GM23338 (cell line): ENCODE data around the gene PDS5A. TPM values are rescaled to one million over a fixed set of nuclear protein-coding genes. Genes with fewer than 3 reads are reported as not detected.

Experiments used
- ATAC-seq: fragments of 200-7000 bp; cut with Tn5 transposase; 3 replicates; pipeline ENCODE4 v1.9.1; 2020
- DNase-seq: peaks from one replicate; pipeline ENCODE4 v3.0.0-alpha.2; 2015; ENCODE audit warnings: low spot score
- H2AFZ ChIP-seq: fragments of 200-600 bp; sonication (generic); 2 replicates; pipeline ENCODE4 v1.8.0; 2016; ENCODE audit warnings: antibody characterized with exemption, mild to moderate bottlenecking, moderate library complexity
- H3F3A ChIP-seq: fragments of 200-600 bp; sonication (generic); replicated peaks from 2 replicates; pipeline ENCODE4 v1.8.0; 2017; ENCODE audit warnings: antibody characterized with exemption, mixed run types, low read depth
- H3K27ac ChIP-seq: fragments of 200-600 bp; sonication (generic); 2 replicates; pipeline ENCODE4 v1.6.1; 2016; ENCODE audit warnings: low read depth
- H3K27me3 ChIP-seq: fragments of 200-600 bp; sonication (generic); 2 replicates; pipeline ENCODE4 v1.8.0; 2016; ENCODE audit warnings: mild to moderate bottlenecking, mixed run types, moderate library complexity; ENCODE audit not compliant: insufficient read depth
- H3K36me3 ChIP-seq: fragments of 200-600 bp; sonication (generic); 2 replicates; pipeline ENCODE4 v1.8.0; 2016; ENCODE audit warnings: mild to moderate bottlenecking; ENCODE audit not compliant: insufficient read depth
- H3K4me1 ChIP-seq: fragments of 200-600 bp; sonication (generic); 2 replicates; pipeline ENCODE4 v1.8.0; 2016; ENCODE audit warnings: mild to moderate bottlenecking, moderate library complexity; ENCODE audit not compliant: insufficient read depth
- H3K4me2 ChIP-seq: fragments of 200-600 bp; sonication (generic); 2 replicates; pipeline ENCODE4 v1.7.1; 2017; ENCODE audit warnings: mixed run types
- H3K4me3 ChIP-seq: fragments of 200-600 bp; sonication (generic); 2 replicates; pipeline ENCODE4 v1.6.1; 2016; ENCODE audit warnings: mixed run types
- H3K79me2 ChIP-seq: fragments of 200-600 bp; sonication (generic); replicated peaks from 2 replicates; pipeline ENCODE4 v1.8.0; 2017; ENCODE audit warnings: mild to moderate bottlenecking; ENCODE audit not compliant: insufficient read depth
- H3K9me2 ChIP-seq: fragments of 200-600 bp; sonication (generic); 2 replicates; pipeline ENCODE4 v1.8.0; 2017; ENCODE audit not compliant: insufficient read depth
- H4K20me1 ChIP-seq: fragments of 200-600 bp; sonication (generic); replicated peaks from 2 replicates; pipeline ENCODE4 v1.8.0; 2017; ENCODE audit warnings: mild to moderate bottlenecking; ENCODE audit not compliant: insufficient read depth
- H3K27ac Mint-ChIP-seq: 2 replicates; pipeline ENCODE4 v1.8.0; 2020; ENCODE audit warnings: inconsistent platforms, mild to moderate bottlenecking, moderate library complexity, mixed read lengths
- H3K27me3 Mint-ChIP-seq: 3 replicates; pipeline ENCODE4 v1.8.0; 2022; ENCODE audit warnings: low read depth, mild to moderate bottlenecking, moderate library complexity, mixed read lengths, inconsistent platforms; ENCODE audit not compliant: insufficient read depth, poor library complexity
- H3K36me3 Mint-ChIP-seq: 3 replicates; pipeline ENCODE4 v1.8.0; 2021; ENCODE audit warnings: low read depth, mild to moderate bottlenecking, inconsistent platforms, moderate library complexity, mixed read lengths
- H3K4me1 Mint-ChIP-seq: 3 replicates; pipeline ENCODE4 v1.8.0; 2020; ENCODE audit warnings: mild to moderate bottlenecking, inconsistent platforms, mixed read lengths
- H3K4me3 Mint-ChIP-seq: 3 replicates; pipeline ENCODE4 v1.8.0; 2021; ENCODE audit warnings: moderate library complexity, mild to moderate bottlenecking, inconsistent platforms, mixed read lengths
- H3K9me3 Mint-ChIP-seq: 3 replicates; pipeline ENCODE4 v1.8.0; 2020; ENCODE audit warnings: moderate library complexity, mild to moderate bottlenecking, inconsistent platforms, mixed read lengths
- CREB1 ChIP-seq: fragments of 250-450 bp; sonication (Bioruptor Pico); IDR thresholded peaks from 2 replicates; pipeline ENCODE4 v1.5.0; 2020; ENCODE audit warnings: low read depth, mild to moderate bottlenecking, moderate library complexity
- CTCF ChIP-seq, 2 experiments: fragments of 200-600 bp in 1 of 2; sonication (generic) in 1 of 2; conservative IDR thresholded peaks; 2 replicates each; pipeline versions ENCODE4 v1.5.1 to v1.6.1; 2016 to 2017; ENCODE audit warnings: antibody characterized with exemption in 2 of 2, low read depth in 2 of 2, mild to moderate bottlenecking in 2 of 2, moderate library complexity in 1 of 2
- ETS1 ChIP-seq: IDR thresholded peaks from 2 replicates; pipeline ENCODE4 v1.6.1; 2016; ENCODE audit warnings: antibody characterized with exemption
- EZH2 ChIP-seq: fragments of 200-600 bp; sonication (generic); IDR thresholded peaks from one replicate; pipeline ENCODE4 v1.8.0; 2017; ENCODE audit warnings: antibody characterized with exemption, mild to moderate bottlenecking, low read depth; ENCODE audit not compliant: unreplicated experiment
- EZH2phosphoT487 ChIP-seq: fragments of 200-600 bp; sonication (generic); IDR thresholded peaks from one replicate; pipeline ENCODE4 v1.8.1; 2018; ENCODE audit warnings: antibody characterized with exemption; ENCODE audit not compliant: unreplicated experiment
- STAT1 ChIP-seq: IDR thresholded peaks from one replicate; pipeline ENCODE4 v1.6.1; 2016; ENCODE audit warnings: antibody characterized with exemption; ENCODE audit not compliant: unreplicated experiment
- ZNF114 ChIP-seq: fragments of 250-450 bp; sonication (Bioruptor Pico); IDR thresholded peaks from 2 replicates; pipeline ENCODE4 v1.5.0; 2020; ENCODE audit warnings: mild to moderate bottlenecking, moderate library complexity
- ZNF462 ChIP-seq: fragments of 250-450 bp; sonication (Bioruptor Pico); IDR thresholded peaks from 2 replicates; pipeline ENCODE4 v1.5.0; 2020; ENCODE audit warnings: mild to moderate bottlenecking, moderate library complexity
- polyA plus RNA-seq: library from polyadenylated mRNA; unstranded; fragments of >200 nt; fragmentation: Nextera tagmentation; extraction: Ambion mirVana; gene quantifications from 2 replicates; pipeline ENCODE4 v1.2.1, GENCODE V29; 2016
- total RNA-seq: library from RNA; depleted of rRNA; stranded (reverse); fragments of >200 nt; shearing (Covaris generic); gene quantifications from 2 replicates; pipeline ENCODE4 v1.2.3, GENCODE V29; 2014

Gene PDS5A
- total and polyA plus RNA-seq, 2 experiments from 2014 or later: 22.1 to 91.9 TPM

DNA sequence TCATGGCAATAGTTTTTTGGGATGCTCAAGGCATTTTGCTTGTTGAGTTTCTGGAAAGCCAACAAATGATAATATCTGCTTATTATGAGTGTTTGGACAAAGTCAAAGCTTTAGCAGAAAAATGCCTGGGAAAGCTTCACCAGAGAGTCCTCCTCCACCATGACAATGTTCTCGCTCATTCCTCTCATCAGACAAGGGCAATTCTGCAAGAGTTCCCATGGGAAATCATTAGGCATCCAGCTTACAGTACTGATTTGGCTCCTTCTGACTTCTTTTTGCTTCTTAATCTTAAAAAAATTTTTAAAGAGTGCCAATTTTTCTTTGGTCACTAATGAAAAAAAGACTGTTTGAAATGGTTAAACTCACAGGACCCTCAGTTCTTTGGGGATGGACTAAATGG is 143.4 kb downstream of the PDS5A start (continued):
- TF ChIP-seq ETS1 (no peak), ZNF114 (CRISPR knock-in tag) (no peak), CREB1 (CRISPR knock-in tag) (no peak)

DNA sequence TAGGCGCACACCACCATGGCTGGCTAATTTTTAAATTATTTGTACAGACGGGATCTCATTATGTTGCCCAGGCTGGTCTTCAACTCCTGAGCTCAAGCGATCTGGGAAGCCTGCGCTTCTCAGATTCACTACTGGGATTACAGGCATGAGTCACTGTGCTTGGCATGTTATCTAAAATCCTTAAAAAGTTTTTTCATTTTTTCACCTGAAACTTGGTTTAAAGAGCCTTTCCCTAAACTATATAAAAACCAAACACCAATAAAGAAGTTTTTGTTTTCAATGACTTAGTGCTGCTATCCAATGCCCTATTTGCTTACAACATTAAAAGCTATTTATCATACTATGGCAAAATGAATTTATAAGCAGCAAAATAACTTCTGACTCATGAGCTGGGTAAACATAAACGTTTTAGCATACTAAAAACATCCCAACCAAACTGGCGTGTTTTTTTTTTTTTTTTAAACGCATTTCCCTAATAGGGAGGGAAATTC is 151.9 kb downstream of the PDS5A start:
- Mint-ChIP-seq H3K9me3 (no peaks in the 10 kb centered on the region), H3K27ac (peak overlapping the region; percentile 56; the same call in 1 of the 2 replicates), H3K4me1 (peaks cover 9% of the 10 kb centered on the region; the same call in 2 of the 3 replicates), H3K4me3 (no peak overlapping the region), H3K36me3 (peaks cover 36% of the 10 kb centered on the region), H3K27me3 (peaks cover 3% of the 10 kb centered on the region)
- no peaks in the 10 kb centered on the region for H3K4me1 ChIP-seq
- peak overlapping the region; percentile 55; the same call in 1 of the 2 replicates for H3K27ac ChIP-seq
- H3K27me3 ChIP-seq: no peaks in the 10 kb centered on the region
- no peak for DNase-seq
- ATAC-seq: no peak
- H3K36me3 ChIP-seq: peaks cover 5% of the 10 kb centered on the region; the same call in 1 of the 2 replicates
- no peak overlapping the region for H2AFZ ChIP-seq
- no peaks in the 10 kb centered on the region for H3K9me2 ChIP-seq
- H3K4me3 ChIP-seq: no peak overlapping the region
- no peak overlapping the region for H3K4me2 ChIP-seq
- no peak for TF ChIP-seq EZH2phosphoT487
- TF ChIP-seq EZH2: no peak
- H3F3A ChIP-seq: 0 out of 2 replicates have a peak, but pooled peaks cover 6% of the 10 kb centered on the region
- 0 out of 2 replicates have a peak, but pooled peaks cover 6% of the 10 kb centered on the region for H4K20me1 ChIP-seq
- 0 out of 2 replicates have a peak, but pooled peaks cover 3% of the 10 kb centered on the region for H3K79me2 ChIP-seq

GRCh38 chr4:39825090-39825489 is 152.6 kb downstream of the PDS5A start:
- ATAC-seq (no peak), DNase-seq (no peak)
- no peak overlapping the region; the same call in 1 of the 2 replicates for H3K27ac Mint-ChIP-seq
- no peaks in the 10 kb centered on the region for H3K9me3 Mint-ChIP-seq
- Histone ChIP-seq H3F3A (0 out of 2 replicates have a peak, but pooled peaks cover 6% of the 10 kb centered on the region), H3K36me3 (peaks cover 5% of the 10 kb centered on the region; the same call in 1 of the 2 replicates), H3K9me2 (no peaks in the 10 kb centered on the region), H3K4me2 (no peak overlapping the region), H3K79me2 (0 out of 2 replicates have a peak, but pooled peaks cover 3% of the 10 kb centered on the region), H3K4me1 (no peaks in the 10 kb centered on the region), H2AFZ (no peak overlapping the region), H4K20me1 (0 out of 2 replicates have a peak, but pooled peaks cover 6% of the 10 kb centered on the region), H3K4me3 (no peak overlapping the region), H3K27me3 (no peaks in the 10 kb centered on the region), H3K27ac (peak overlapping the region; percentile 64)
- no peak for TF ChIP-seq CTCF (conservative IDR thresholded peaks at IDR 0.05; ENCODE audit: low read depth in 2 of 2)
- TF ChIP-seq ZNF462: no peak
- no peak for TF ChIP-seq ZNF114 (CRISPR knock-in tag)
- no peak for TF ChIP-seq STAT1
- peaks cover 4% of the 10 kb centered on the region for H3K27me3 Mint-ChIP-seq
- peaks cover 13% of the 10 kb centered on the region for H3K4me1 Mint-ChIP-seq
- no peak overlapping the region for H3K4me3 Mint-ChIP-seq
- peaks cover 31% of the 10 kb centered on the region for H3K36me3 Mint-ChIP-seq
